ENCODE results near the gene TMEM258.

- TF ChIP-seq, protein P1, sequence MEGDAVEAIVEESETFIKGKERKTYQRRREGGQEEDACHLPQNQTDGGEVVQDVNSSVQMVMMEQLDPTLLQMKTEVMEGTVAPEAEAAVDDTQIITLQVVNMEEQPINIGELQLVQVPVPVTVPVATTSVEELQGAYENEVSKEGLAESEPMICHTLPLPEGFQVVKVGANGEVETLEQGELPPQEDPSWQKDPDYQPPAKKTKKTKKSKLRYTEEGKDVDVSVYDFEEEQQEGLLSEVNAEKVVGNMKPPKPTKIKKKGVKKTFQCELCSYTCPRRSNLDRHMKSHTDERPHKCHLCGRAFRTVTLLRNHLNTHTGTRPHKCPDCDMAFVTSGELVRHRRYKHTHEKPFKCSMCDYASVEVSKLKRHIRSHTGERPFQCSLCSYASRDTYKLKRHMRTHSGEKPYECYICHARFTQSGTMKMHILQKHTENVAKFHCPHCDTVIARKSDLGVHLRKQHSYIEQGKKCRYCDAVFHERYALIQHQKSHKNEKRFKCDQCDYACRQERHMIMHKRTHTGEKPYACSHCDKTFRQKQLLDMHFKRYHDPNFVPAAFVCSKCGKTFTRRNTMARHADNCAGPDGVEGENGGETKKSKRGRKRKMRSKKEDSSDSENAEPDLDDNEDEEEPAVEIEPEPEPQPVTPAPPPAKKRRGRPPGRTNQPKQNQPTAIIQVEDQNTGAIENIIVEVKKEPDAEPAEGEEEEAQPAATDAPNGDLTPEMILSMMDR (conservative IDR thresholded peaks at IDR 0.05; ENCODE audit: low read depth, low read length): no peak
- TF ChIP-seq EZH2 (IDR thresholded peaks at IDR 0.05; ENCODE audit: low read length, unreplicated experiment) (no peak), EZH2phosphoT487 (IDR thresholded peaks at IDR 0.05; ENCODE audit: borderline replicate concordance, low read length) (no peak)
Observed at GRCh38 chr11:61799665-61800284, 7.4 kb upstream of the TMEM258 start.
